ENCODE results near the gene LRRC25.
"Not testable (repeated sequence)": the region's sequence is repeated elsewhere in the genome, so short reads cannot be mapped to it uniquely, and the experiment has no call there.

The LRRC25 gene

GRCh38 chr19:18350490-18350889, 46.9 kb downstream of the LRRC25 start:
- in situ Hi-C loops (cut with MboI; ENCODE audit: low sequenced_read_pairs), result no loop called here

GRCh38 chr19:18349524-18350128, 47.8 kb downstream of the LRRC25 start:
- in situ Hi-C loops (cut with MboI; ENCODE audit: low sequenced_read_pairs), result no loop called here

- in situ Hi-C loops (cut with MboI; ENCODE audit: low sequenced_read_pairs), result not testable (repeated sequence)
These were observed 48.5 kb downstream of the LRRC25 start for GRCh38 chr19:18348818-18349339.

GRCh38 chr19:18348171-18348570, 49.3 kb downstream of the LRRC25 start:
- in situ Hi-C loops (cut with MboI; ENCODE audit: low sequenced_read_pairs), result no loop called here

- in situ Hi-C loops (cut with MboI; ENCODE audit: low sequenced_read_pairs), result no loop called here
These were observed 51.3 kb downstream of the LRRC25 start for GRCh38 chr19:18346091-18346490.

- in situ Hi-C loops (cut with MboI; ENCODE audit: low sequenced_read_pairs), result no loop called here
These were observed 52.1 kb downstream of the LRRC25 start for GRCh38 chr19:18345296-18345695.

- in situ Hi-C loops (cut with MboI; ENCODE audit: low sequenced_read_pairs), result no loop called here
These were observed 52.9 kb downstream of the LRRC25 start for GRCh38 chr19:18344582-18344950.

GRCh38 chr19:18342090-18342632, 55.3 kb downstream of the LRRC25 start:
- in situ Hi-C loops (cut with MboI; ENCODE audit: low sequenced_read_pairs), result no loop called here
